Stimulated activated CD4-positive, alpha-beta T cell treated with anti-CD3 and anti-CD28 coated beads, TNF-alpha, amount 100 ng/mL, for 1 hour (primary cell): ENCODE results near the gene LGMN.
A peak's percentile ranks its signal among the peaks of the same experiment; 100 is the strongest.

ENCODE experiments used
- DNase-seq, 3 donors: peaks; one replicate each; pipeline ENCODE4 v3.0.0-alpha.2; 2020; ENCODE audit warnings: low read depth in 3 of 3, low spot score in 1 of 3

Gene LGMN

GRCh38 chr14:92728759-92729364 lies 19.6 kb downstream of the LGMN start:
- DNase-seq = no peak

GRCh38 chr14:92726933-92727262 lies 21.5 kb downstream of the LGMN start:
- no peak for DNase-seq

GRCh38 chr14:92726135-92726932 lies 22.1 kb downstream of the LGMN start:
- no peak for DNase-seq

- no peak for DNase-seq
These were observed 23.7 kb downstream of the LGMN start for GRCh38 chr14:92724516-92725340.

- DNase-seq = no peak
These were observed 28.5 kb downstream of the LGMN start for GRCh38 chr14:92719890-92720323.

GRCh38 chr14:92719421-92719820 lies 29.0 kb downstream of the LGMN start:
- DNase-seq = no peak

- no peak for DNase-seq
These were observed 29.8 kb downstream of the LGMN start for GRCh38 chr14:92718664-92719063.

- no peak for DNase-seq
These were observed 30.8 kb downstream of the LGMN start for GRCh38 chr14:92717571-92718042.

GRCh38 chr14:92716131-92716530 lies 32.3 kb downstream of the LGMN start:
- DNase-seq = no peak

- DNase-seq = peak; percentile 50 to 76 (median 55)
These were observed 33.6 kb downstream of the LGMN start for GRCh38 chr14:92714739-92715307.

- DNase-seq = no peak
These were observed 35.8 kb downstream of the LGMN start for GRCh38 chr14:92712654-92713051.

GRCh38 chr14:92711976-92712653 lies 36.3 kb downstream of the LGMN start:
- DNase-seq = no peak

GRCh38 chr14:92710001-92710341 lies 38.5 kb downstream of the LGMN start:
- no peak for DNase-seq

- no peak for DNase-seq
These were observed 39.0 kb downstream of the LGMN start for GRCh38 chr14:92709340-92710000.

- DNase-seq = no peak
These were observed 42.0 kb downstream of the LGMN start for GRCh38 chr14:92706386-92706785.

- no peak for DNase-seq
These were observed 43.6 kb downstream of the LGMN start for GRCh38 chr14:92704821-92705220.

- DNase-seq = no peak
These were observed 44.2 kb downstream of the LGMN start for GRCh38 chr14:92704036-92704804.

- no peak for DNase-seq
These were observed 44.9 kb downstream of the LGMN start for GRCh38 chr14:92703516-92703915.

GRCh38 chr14:92702441-92702918 lies 45.9 kb downstream of the LGMN start:
- DNase-seq = no peak

GRCh38 chr14:92701826-92702225 lies 46.6 kb downstream of the LGMN start:
- DNase-seq = no peak
